HG03520 (cell line): ENCODE results near the gene SMCO4.

ENCODE experiments used
- ATAC-seq: cut with Tn5 transposase; IDR thresholded peaks from one replicate; pipeline ENCODE4 v1.9.1; 2021; ENCODE audit warnings: mild to moderate bottlenecking, moderate library complexity; ENCODE audit not compliant: unreplicated experiment

The SMCO4 gene

DNA sequence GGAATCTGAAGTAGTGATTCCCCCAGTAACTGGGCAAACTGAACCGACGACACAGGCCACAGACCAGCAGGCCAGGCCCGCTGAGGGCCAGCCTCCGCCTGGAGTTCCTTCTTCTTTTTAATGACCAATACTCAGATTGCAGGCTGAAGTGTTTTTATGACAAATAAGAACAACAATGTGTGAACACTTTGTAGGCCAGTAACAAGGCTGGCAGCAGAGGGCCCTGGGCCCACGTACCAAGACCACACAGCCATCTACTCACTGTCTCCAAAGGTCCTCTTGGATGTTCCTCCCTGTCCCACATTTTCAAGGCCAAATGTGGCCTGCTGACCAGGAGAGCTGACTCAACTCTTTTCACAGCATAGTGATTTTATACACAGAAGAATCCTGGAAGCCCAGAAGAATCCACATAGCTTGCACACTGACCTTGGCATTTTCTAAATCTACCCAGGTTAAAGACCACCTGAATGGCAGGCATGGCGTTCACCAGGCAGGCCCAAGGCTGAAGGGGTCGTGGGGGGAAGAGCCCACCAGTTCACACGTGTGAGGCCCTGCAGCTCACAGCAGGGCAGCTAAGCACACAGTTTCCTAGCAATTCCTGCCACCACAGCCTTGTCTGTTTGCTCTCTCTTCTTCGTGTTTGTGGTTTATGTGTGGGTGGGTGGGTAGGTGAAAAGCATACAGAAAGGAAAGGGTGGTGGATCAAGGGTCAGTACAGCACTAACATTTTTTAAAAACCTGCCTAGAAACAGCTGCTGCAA lies 13.3 kb downstream of the SMCO4 start:
- ATAC-seq: peak; percentile 36

DNA sequence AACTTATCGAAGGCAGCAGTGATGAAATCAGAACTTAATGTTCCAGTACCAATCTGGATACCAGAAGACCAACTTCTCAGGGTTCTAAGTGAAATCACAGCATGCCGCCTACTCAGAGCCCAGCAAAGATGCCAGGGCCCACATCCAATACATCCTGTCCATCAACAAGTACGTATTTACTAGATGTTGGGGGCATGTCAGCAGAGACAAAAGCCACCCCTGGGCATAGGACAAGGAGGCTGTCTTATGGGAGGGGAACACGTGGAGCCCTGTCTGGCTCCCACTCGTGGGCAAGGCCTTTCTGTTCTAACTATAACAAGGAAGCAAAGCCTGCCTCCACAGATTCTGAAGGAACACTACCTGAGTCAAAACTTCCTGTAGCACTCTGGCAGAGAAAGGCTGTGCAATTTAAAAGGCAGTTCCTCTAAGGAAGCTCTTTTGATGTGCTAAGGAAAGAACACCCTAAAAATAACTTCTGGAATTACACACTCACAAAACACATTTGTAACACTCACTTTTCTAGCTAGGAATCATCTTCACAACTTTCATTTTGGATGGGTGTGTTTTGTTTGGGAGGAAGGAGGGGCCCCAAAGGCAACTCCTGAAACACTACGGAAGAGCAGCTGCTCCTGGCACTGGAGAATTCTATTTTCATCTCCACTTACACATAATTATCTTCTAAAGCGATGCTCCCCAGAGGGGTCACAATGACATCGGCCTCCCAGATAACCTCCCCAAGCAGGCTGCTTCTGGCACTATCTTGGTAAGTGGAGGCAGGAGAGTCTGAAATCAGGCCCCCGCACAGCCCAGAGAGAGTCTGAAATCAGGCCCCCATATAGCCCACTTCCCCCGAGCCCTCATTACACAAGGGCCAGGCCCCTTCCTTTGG lies 14.2 kb downstream of the SMCO4 start:
- no peak for ATAC-seq

DNA sequence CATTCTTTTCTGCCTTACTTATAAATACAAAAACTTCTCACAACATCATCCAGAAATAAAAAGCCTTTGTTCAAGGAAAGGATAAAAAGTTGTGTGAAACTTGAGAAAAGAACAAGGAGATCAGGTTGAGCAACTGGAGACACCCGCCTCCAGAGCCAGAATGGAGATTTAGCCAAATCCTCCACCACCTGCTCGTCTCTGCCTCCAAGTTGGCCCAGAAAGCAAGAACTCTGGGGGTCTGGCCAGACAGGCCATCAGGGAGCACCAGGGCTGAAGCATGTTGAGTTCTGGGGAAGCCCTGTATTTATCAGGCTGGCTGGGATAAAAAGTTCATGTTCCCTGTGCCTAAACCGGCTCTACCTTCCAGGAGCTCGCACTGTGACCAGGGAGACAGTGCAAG lies 14.9 kb downstream of the SMCO4 start:
- no peak for ATAC-seq

DNA sequence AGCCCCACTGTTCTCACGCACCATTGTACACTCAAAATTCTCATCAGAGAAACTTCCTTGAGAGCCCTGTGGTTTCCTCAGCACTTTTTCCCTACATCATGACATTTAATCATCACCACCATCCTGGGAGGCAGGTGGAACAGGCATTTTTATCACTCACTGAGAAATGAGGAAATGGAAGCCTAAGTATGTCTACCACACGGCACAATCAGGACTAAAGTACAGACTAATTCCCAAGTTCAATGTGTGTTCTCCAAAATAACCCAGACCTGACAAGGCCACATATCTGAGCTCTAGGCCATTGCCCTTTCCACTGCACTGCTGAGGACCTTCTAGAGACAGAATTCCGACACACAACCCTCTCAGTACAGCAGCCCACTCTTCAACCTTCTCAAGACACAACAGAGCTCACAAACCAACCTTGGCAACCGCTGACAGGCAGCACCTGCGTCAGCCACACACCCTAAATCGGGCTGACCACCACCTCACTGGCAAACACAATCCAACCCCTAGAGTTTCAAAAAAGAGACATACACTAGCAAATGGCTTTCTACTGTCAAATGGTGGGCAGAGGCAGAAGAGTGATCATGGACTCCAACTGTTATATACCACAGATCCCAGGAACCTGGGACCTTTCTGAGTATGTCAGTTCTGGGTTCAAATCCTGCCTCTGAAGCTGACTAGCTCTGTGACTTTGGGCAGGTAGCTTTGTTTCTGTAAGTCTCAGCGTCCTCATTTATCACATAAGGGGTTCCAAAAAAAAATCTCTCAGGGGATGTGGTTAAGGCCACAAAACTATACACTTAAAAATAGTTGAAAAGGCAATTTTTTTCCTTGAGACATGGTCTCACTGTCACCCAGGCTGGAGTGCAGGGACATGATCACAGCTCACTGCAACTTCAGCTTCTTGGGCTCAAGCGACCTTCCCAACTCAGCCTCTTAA lies 16.3 kb downstream of the SMCO4 start:
- peak; percentile 41 for ATAC-seq

DNA sequence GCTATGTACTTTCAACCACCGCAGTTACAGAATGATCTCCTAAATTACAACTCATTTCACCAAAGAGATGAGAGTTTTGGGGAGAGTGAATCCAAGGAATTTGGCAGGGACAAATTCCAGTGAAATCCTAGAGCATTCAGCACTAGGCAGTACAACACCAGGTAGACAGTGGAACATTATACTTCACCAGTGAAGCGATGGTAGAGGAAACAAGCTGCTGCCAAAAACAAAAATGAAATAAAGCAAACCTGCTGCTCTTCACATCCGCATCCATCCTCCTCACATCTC lies 16.9 kb downstream of the SMCO4 start:
- peak; percentile 15 for ATAC-seq

DNA sequence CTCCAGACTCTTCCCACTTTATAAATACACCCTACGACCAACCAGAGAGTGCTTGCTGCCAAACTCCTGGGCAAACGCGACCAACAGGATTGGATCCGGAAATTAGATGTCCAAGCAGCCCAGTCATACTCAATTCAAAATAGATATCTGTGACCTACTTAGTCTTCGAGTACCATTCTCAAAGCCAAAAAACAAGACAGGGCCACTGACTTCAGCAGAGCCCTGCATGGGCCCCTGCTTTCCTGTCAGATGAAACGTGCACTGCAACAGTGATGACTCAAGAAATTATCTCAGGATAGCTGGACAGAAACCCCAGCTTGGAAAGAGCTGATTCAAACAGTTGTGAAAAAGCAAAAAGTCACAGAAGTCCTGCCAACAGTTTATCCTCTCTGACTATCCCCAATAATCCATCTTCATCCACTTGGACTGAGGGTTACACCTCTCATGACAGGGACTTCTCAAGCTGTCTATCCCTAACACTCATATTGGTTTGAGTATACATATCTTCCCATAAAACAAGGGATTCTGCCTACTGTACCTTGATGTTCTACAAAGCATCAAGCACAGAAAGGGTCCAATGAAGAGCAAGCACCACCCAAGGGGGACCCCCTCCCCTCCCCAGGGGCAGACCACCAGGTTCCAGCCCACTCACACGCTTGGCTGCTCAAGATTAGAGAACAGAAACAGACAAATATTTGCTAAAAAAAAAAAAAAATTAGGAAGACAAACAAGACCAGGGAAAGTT lies 17.4 kb downstream of the SMCO4 start:
- ATAC-seq: peak; percentile 16

DNA sequence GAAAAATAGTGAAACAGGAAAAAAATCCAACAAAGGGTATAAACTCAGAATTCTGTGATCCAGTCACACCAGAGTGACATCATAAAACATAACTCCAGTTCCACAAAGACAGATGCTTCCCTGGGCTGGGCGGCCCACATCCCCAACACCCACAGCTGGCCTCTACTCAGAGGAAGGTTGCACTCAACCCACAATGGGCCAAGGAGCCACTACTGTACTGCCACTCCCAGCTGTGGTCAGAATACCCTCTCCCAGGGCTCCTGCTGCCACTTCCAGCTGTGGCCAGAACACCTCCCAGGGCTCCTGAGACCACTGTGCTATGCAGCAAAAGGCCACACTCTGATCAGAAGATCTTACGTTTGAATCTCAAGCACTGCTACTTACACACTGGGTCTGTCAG lies 18.3 kb downstream of the SMCO4 start:
- ATAC-seq: no peak

DNA sequence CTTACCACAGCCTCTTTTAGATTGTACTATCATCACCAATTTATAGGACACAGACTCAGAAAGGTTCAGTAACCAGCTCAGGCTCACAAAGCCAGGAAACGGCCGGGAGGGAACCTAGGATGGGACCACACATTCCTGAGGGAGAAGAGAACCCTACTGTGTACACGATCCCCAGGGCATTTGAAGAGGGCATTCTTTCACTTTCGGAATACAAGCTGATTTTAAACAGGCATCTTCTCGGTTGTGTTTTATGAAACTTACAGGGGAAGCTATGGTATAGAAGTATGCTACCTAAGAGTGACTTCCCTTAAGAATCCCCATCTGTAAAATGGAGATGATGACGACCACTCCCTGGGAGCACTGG lies 19.0 kb downstream of the SMCO4 start:
- peak; percentile 28 for ATAC-seq

DNA sequence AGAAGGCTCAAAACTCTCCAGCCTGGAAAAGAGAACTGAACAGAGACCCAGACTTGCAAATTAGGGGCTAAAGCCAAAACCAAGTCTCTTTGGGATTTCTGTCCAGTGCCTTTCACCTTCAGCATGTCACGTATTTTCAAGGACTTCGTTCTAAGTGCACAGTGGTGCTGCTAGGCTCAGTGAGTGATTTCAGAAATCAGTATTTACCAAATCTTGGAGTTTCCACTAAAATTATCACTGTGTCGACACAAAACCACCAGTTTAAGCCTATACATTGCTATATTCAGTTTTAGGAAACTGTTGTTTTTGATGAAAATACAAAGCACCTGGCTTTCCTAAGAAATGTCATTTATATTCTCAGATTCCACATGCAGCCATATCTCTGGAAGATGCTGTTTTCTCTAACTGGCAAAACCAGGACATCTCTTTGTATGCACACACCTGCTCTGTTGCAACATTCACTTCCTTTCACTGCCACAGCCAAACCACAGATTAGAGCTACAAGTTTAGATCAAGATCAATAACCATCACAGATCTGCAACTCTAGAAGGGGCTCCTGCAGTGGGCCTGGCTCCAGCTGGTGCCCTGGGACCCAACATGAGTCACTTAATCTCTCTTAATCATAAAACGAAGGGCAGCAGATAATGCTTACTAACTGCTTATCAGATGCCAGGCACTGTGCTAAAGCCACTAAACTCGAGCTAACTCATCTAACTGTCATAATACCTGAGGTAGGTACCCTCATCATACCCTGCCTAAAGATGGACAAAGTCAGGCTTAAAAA lies 22.3 kb downstream of the SMCO4 start:
- ATAC-seq: no peak

DNA sequence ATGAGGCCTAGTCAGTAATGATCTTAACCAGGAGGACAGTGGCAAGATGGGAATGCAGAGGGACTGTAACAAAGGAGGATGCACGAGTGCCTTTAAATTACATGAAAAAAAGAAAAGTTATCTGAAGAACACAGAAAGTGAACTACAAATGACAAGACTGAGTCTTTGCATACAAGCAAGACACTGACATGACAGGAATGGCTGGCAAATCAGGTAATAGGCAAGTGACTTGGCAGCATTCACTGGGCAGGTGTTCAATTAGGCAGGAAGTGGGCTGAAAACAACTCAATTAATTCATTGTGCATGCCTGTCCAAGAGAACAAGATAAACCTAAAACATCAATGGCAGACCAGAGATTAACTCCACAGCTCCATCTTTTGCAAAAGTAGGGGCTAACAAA lies 24.0 kb downstream of the SMCO4 start:
- ATAC-seq: no peak

DNA sequence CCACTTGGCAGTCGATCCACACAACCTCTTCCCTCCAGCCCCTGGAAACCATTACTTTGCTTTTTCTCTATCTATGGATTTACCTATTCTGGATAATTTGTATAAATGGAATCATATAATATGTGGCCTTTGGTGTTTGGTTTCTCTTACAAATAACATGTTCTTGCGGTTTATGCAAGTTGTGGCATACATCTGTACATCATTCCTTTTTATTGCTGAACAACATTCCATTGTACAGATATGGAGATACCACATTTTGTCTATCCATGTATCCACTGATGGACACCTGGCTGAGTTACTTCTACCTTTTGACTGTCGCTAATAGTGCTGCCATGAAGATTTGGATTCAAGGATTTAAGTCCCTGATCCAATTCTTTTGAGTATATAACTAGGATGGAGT lies 25.1 kb downstream of the SMCO4 start:
- ATAC-seq: no peak

DNA sequence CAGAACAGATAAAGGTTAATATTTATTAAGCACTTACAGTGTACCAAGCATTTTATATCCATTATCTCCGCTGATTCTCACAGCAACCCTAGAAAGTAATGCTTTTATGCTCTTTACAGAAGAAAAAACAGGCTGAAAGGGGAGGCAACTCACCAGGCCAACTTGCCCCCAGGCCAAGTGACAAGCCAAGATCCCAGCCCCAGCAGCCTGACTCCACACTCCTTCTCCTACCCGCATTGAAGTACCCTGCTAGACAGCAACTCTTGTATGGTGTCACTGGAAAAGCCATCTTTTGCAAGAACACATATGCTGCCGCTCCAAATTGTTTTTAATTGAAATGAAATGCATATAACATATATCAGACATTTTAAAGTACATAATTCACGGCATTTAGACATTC lies 25.6 kb downstream of the SMCO4 start:
- no peak for ATAC-seq

DNA sequence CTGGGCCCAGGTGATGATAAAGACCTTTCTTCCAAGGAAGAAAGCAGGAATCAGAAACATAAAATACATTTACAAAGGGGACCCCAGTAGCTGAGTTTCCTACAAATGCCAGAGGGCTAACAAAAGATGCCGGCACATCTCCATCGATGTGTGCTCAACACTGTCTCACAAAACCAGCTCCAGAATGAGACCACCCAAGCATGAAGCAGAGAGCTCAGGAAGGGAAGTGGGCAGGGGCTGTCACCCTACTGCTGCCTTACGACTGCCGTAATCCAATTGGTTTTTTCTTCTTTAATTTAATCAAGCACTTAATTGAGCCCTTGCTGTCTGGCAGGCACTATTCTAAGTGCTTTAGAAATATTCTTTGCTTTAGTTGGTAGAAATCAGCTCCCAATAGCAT lies 26.1 kb downstream of the SMCO4 start:
- no peak for ATAC-seq

DNA sequence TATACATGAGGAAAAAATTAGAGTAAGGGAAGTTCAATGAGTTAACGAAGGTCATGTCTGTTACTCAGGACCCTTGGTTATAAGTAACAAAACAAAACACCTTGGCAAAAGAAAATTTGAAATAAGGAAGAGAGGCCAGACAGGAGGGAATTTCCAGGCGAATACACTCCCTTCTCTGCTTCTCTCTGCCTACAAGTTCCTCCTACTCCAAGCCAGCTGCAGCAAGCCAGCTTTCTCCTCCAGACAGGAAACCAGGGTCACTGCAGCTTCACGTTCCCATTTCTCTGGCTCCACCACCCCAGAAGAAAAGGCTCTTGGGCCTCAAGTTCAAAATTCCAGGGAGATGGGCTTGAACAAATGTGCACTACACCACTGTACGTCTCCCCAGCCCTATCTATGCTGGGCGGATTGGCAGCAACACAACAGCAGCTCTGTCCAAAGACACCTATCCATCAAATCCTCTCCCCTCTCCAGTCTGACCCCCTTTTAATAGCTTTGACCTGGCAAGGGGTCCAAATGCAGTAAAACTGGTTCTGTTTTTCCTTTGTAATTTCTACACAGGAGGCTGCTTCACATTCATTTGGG lies 27.7 kb downstream of the SMCO4 start:
- ATAC-seq: no peak

DNA sequence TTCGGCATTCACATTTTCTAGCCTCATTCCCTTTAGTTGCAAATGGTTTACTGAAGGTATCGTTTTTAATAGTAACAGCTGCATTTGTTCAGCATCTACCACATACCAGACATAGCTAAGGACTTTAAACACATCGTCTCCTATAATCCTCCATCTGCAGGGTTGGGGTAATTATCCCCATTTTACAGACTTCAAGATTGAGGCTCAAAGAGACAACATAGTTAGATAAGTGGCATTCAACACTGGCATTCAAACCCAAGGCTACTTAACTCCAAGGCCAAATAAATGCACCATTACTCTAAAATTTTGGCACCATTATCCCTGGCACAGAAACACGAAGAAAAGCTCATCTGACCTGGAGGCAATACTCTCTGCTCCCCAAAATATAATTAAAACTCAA lies 28.5 kb downstream of the SMCO4 start:
- no peak for ATAC-seq

DNA sequence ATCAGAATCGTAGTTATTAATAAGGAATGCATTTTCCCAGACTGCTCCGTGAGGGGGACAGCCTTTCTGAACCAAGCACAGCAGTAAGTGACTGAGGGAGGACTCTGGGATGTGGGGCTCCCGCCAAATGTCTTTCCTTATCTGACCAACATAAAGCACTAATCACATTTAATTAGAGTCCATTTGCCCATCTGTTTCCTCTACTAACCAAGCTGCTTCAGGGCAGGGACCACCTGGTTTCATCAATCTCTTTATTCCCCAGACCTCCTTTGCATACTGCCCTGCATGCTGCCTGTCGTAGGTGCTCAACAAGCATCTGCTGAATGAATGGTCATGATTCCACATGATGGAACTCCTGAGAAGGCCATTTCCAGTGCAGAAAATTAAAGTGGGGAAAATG lies 29.4 kb downstream of the SMCO4 start:
- no peak for ATAC-seq

DNA sequence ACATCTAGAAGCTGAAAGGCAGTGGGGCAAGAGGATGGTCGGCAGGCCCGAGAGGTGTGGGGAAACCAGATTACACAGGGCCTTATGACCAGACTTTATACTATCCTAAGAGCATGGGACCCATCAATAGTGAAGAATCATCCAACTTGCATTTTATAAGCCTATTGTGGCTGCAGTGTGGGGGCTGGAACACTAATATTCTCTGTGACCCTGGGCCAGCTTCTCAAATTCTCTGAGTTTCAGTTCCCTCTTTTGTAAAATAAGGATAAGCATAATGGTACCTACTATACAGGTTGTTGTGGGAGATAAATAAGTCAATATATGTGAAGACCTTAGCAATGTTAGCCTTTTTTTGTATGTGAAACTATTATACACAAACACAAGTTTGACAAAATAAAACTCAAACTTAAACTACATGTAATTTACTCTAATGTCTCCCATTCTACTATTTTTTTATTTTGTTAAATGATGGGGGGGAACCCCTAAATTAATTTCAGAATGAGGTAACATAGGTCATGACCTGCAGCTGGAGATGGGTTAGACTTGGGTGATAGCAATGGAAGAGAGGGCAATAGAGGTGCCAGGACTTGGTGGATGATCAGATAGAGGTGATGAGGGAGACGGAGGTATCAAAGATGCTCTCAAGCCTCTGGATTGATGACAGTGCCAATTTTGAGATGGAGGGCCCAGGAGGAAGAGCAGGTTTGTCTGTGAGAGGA lies 30.1 kb downstream of the SMCO4 start:
- ATAC-seq: peak; percentile 74

DNA sequence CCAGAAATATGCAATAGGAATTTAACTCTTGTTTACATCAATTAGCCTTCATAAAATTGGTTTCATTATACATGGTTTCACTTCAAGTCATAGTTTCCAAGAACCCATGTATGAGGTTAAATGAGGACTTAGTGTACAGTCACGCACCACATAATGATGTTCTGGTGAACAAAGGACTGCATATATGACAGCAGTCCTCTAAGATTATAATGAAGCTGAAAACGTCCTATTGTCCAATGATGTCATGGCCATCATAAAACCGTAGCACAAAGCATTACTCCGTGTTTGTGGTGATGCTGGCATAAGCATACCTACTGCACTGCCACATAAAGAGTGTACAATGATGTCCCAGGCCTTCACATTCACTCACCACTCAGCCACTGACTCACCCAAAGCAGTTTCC lies 31.1 kb downstream of the SMCO4 start:
- peak; percentile 89 for ATAC-seq
